ENCODE results near the gene FECH. TPM values are rescaled to one million over a fixed set of nuclear protein-coding genes. Genes with fewer than 3 reads are reported as not detected.

The FECH gene, protein sequence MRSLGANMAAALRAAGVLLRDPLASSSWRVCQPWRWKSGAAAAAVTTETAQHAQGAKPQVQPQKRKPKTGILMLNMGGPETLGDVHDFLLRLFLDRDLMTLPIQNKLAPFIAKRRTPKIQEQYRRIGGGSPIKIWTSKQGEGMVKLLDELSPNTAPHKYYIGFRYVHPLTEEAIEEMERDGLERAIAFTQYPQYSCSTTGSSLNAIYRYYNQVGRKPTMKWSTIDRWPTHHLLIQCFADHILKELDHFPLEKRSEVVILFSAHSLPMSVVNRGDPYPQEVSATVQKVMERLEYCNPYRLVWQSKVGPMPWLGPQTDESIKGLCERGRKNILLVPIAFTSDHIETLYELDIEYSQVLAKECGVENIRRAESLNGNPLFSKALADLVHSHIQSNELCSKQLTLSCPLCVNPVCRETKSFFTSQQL
- 21.7 and 23.5 TPM in 2 replicates for total RNA-seq

DNA sequence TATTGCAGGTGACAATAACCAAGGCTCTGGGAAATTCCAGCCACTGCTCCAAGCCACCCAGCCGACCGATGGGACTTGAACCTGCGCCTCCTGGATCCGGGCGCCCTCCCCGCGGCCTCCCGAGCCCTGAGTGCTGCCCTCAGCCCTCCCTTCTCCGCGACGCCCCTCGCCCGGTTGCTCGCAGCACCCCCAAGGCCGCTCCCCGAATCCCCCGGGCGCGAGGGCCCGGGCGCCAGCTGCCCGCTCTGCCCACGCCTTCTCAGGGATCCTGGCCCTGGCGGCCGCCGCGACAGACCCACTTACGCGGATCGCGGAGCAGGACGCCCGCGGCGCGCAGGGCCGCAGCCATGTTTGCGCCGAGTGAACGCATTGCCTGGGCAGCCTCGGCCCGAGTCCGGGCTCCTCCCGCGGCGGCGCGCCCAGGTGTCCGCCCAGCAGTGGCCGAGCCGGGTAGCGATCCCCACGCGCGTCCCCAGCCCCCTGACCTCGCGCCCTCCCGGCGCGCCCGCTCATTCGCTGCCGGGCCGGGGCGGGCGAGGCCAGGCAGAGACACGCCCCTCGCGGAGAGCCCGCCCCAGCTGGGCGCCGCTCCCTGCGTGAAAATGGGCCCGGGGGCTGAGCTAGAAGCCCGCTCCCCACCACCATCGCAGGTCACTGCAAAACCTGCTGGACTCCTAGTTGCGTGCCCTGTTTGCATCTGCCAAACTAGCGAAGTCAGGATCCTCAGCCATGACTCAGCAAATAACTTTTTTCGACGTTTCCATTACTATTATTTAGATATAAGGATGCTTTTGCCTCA, at the start of gene FECH:
TSS of gene FECH (minus strand) at position 452 of the 799 bp plus-strand sequence. CDS start at position 370, 82 bp downstream.
- peak within 1 kb of the TSS; percentile 86 for H3K4me3 Mint-ChIP-seq
- H3K9me3 Mint-ChIP-seq: no peaks in the 10 kb centered on the region
- intact Hi-C loops (cut with micrococcal nuclease): loop anchor here (1.0 to 10.0 kb wide), 6 partner anchors 35 to 2002 kb away; partner anchors contain the start of genes NARS1, TCF4 and WDR7
- no peaks in the 10 kb centered on the region for H3K36me3 Mint-ChIP-seq (ENCODE audit: low read depth)
- no peaks in the 10 kb centered on the region for H3K27me3 Mint-ChIP-seq (ENCODE audit: insufficient read depth)
- peak; percentile 77 for DNase-seq (ENCODE audit: low spot score)
- peaks cover 17% of the 10 kb centered on the region for H3K4me1 Mint-ChIP-seq (ENCODE audit: low read depth)
- H3K27ac Mint-ChIP-seq: peak within 1 kb of the TSS; percentile 85

DNA sequence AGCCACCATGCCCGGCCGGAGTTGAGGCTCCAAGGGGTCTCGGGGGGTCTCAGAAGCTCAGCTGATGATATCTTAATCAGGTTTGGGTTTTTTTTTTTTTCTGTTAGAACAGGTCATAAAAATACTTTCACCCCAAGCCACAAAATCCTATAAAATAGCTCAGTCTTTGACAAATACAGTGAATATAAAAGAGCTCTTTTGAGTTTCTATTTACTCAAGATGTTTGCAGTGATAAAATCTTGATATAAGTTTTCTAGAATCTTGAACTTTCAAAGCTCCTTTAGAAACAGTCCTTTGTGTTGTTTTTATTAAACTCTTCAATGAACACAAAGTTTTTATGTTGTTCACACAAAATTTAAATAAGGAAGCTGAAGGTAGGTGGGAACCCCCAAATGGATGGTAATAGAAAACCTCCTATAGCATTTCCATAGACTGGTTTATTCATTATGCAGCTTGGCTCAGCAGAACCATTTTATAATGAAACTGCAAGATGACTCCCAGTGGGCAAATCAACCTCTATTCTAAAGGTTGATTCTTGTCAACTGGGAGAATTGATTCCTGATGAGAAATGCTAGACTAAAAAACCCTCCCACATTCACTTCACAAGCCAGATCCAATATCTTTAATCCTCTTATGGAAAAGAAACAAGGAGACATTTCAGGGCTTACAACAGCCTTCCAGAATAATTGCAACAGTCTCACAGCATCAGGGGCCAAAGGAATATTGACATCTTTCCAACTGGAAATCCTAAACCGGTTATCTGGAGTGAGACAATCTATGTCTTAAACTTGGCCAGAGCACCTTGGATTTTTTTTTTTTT, 48.7 kb upstream of the FECH start:
- Mint-ChIP-seq H3K27me3 (ENCODE audit: insufficient read depth) (no peaks in the 10 kb centered on the region), H3K27ac (no peak overlapping the region), H3K9me3 (no peaks in the 10 kb centered on the region), H3K4me3 (no peak overlapping the region), H3K36me3 (ENCODE audit: low read depth) (peaks cover 3% of the 10 kb centered on the region), H3K4me1 (ENCODE audit: low read depth) (peaks cover 3% of the 10 kb centered on the region)
- DNase-seq (ENCODE audit: low spot score): no peak
- intact Hi-C loops (cut with micrococcal nuclease): no loop called here

DNA sequence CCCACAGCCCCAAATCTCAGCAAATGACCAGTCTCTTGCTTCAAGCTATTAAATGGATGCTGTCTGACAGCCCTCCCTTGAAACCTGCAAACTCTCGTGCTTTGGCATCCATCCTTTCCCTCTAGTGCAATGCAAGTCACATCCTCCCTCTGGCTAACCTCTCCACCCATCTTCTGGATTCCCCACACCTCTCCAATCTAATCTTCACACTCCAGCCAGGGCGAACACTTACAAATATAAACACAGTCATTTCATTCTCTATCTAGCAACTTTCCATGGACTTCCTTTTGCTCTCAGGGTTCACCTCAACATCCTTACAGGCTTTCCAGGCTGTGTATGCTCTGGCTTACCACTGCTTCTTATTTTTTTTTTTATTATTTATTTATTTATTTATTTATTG, 45.2 kb upstream of the FECH start:
- no peak overlapping the region for H3K27ac Mint-ChIP-seq
- intact Hi-C loops (cut with micrococcal nuclease): loop anchor here (2.0 to 5.0 kb wide), 3 partner anchors 45 to 1511 kb away; partner anchors contain the start of genes FECH and WDR7
- no peaks in the 10 kb centered on the region for H3K27me3 Mint-ChIP-seq (ENCODE audit: insufficient read depth)
- peaks cover 3% of the 10 kb centered on the region for H3K36me3 Mint-ChIP-seq (ENCODE audit: low read depth)
- H3K4me1 Mint-ChIP-seq (ENCODE audit: low read depth): peaks cover 9% of the 10 kb centered on the region
- no peak for DNase-seq (ENCODE audit: low spot score)
- H3K4me3 Mint-ChIP-seq: peak overlapping the region; percentile 96
- no peaks in the 10 kb centered on the region for H3K9me3 Mint-ChIP-seq

DNA sequence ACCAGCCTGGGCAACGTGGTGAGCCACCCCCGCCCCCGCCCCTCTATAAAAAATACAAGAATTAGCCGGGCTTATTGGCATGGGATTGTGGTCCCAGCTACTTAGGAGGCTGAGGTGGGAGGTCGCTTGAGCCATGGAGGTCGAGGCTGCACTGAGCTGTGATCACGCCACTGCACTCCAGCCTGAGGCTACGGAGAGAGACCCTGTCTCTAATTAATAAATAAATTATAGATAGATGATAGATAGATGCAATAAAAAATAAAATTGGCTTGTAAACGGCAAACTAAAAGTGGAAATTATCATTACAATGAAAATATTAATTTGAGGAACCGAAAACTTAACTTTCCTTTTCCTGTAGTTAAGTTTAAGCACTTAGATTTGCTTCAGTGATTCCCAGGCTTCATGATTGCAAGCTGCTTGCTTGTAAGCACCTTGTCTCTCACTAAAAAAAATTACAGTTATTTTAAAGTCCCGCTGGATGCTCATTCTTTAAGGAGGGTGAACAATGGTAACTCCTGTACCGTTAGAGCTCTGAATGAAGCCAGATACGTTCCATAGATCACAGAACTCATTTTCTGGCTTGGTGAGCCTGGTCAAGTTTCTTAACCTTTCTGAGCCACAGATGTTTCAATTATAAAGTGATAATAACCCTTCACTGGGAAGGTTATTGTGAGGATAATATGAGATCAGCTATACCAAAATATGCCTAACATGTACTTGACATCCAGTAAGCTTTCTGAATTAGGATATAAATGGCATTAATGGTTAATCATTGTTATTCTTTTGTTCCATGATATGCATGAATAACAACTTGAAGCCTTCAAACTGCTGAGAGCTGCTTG, 44.5 kb upstream of the FECH start:
- H3K36me3 Mint-ChIP-seq (ENCODE audit: low read depth): peaks cover 3% of the 10 kb centered on the region
- H3K4me3 Mint-ChIP-seq: peak overlapping the region; percentile 96
- H3K27me3 Mint-ChIP-seq (ENCODE audit: insufficient read depth): no peaks in the 10 kb centered on the region
- peak overlapping the region; percentile 94 for H3K27ac Mint-ChIP-seq
- DNase-seq (ENCODE audit: low spot score): no peak
- intact Hi-C loops (cut with micrococcal nuclease): loop anchor here (1.0 to 5.0 kb wide), 7 partner anchors 10 to 1511 kb away; partner anchors contain the start of genes FECH, NARS1 and WDR7
- peaks cover 9% of the 10 kb centered on the region for H3K4me1 Mint-ChIP-seq (ENCODE audit: low read depth)
- no peaks in the 10 kb centered on the region for H3K9me3 Mint-ChIP-seq

DNA sequence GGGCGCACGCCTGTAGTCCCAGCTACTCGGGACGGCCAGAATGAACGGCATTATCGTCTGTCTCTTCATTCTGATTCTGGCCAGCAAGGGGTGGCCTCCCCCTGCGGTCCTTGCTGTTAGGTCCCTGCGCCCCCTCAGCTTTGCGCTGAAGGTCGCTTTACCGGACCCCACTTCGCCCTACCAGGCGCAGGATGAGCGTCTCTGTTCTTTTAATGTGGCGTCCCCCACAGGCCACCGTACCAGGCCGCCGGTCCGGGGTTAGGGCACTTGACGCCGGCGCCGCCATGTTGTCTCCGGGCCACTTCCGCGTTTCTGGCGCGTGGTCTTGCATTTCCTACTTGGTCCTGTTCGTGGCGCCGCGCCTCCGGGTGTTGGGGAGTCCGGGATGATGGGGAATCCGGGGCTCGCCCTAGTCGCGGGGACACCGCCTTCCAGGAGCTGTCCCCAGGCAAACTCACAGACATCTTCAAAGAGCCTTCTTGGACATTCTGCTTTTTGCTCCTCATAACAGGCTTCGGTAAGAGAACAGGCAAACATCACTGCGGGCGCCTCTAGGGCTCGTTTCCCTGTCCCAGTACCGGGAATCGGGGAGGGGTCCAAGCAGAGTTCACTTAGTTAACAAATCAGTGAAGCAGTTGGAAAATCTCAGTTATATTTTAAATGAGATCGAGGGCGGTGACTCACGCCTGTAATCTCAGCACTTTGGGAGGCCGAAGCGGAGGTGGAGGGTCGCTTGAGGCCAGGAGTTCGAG, 43.7 kb upstream of the FECH start:
- Mint-ChIP-seq H3K4me3 (peak overlapping the region; percentile 96), H3K27me3 (ENCODE audit: insufficient read depth) (no peaks in the 10 kb centered on the region), H3K9me3 (no peaks in the 10 kb centered on the region), H3K27ac (peak overlapping the region; percentile 94), H3K4me1 (ENCODE audit: low read depth) (peaks cover 9% of the 10 kb centered on the region), H3K36me3 (ENCODE audit: low read depth) (peaks cover 3% of the 10 kb centered on the region)
- intact Hi-C loops (cut with micrococcal nuclease): loop anchor here (1.0 to 5.0 kb wide), 7 partner anchors 9 to 1512 kb away; partner anchors contain the start of genes FECH, NARS1 and WDR7
- peak; percentile 89 for DNase-seq (ENCODE audit: low spot score)

DNA sequence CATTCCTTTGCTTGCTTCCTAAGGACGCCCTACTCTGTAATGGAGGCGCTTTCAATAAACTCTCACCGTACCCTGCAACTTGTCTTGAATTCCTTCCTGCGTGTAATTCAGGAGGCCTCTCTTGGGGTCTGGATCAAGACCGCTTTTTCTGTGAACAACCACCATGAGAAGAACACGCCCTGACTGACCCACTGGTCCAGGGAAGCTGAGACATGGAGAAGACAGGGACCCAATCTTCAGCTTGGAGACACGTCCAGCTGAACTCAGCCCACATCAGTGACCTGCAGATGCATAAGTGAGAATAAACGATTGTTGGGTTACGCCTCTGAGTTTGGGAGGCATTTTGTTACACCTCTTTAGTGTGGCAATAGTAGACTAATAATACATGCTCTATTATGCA, 42.9 kb upstream of the FECH start:
- Mint-ChIP-seq H3K4me1 (ENCODE audit: low read depth) (peaks cover 9% of the 10 kb centered on the region), H3K9me3 (no peaks in the 10 kb centered on the region), H3K27ac (no peak overlapping the region), H3K27me3 (ENCODE audit: insufficient read depth) (no peaks in the 10 kb centered on the region), H3K4me3 (peak overlapping the region; percentile 96), H3K36me3 (ENCODE audit: low read depth) (peaks cover 3% of the 10 kb centered on the region)
- DNase-seq (ENCODE audit: low spot score): no peak
- intact Hi-C loops (cut with micrococcal nuclease): no loop called here

DNA sequence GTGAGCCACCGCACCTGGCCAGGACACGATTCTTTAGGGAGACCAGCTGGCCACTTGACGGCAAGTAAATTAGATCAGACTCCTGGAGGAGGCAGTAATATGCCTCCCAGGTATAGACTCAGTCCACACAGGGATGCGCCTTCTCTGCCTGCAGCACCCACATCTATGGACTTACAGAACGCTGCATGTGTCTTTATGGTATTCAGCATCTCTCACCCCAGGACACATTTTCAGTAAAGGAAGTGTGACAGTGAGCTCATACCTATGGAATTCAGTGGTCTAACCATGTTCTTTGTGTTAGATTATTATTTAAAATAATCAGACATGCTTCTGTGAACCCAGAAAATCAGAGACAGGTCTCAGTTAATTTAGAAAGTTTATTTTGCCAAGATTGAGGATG, 41.0 kb upstream of the FECH start:
- intact Hi-C loops (cut with micrococcal nuclease): no loop called here
- H3K27me3 Mint-ChIP-seq (ENCODE audit: insufficient read depth): no peaks in the 10 kb centered on the region

DNA sequence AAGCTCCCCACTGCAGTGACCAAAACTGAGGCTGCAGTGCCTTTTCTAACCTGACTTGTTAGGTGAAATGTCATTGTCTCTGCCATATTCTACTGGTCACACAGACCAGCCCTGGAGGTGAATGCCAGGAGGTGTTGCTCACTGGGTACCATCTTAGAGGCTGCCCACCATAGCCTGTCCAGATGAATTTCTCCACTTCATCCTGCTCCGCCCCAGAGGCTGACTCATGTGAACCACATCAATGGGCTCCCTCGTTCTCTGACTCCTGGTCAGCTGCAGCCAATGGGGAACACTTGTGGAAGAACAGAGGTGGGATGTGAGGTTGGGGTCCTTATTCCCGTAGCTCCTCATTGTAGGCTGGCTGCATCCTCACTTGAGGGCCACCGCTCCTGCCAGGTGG, 38.5 kb upstream of the FECH start:
- no peaks in the 10 kb centered on the region for H3K9me3 Mint-ChIP-seq
- no peak overlapping the region for H3K4me3 Mint-ChIP-seq
- DNase-seq (ENCODE audit: low spot score): no peak
- no peak overlapping the region for H3K27ac Mint-ChIP-seq
- intact Hi-C loops (cut with micrococcal nuclease): loop anchor here (5.0 kb wide), 1 partner anchor 1732 kb away; the partner anchor contains the start of gene LMAN1
- H3K27me3 Mint-ChIP-seq (ENCODE audit: insufficient read depth): no peaks in the 10 kb centered on the region
- H3K4me1 Mint-ChIP-seq (ENCODE audit: low read depth): peaks cover 12% of the 10 kb centered on the region
- peaks cover 7% of the 10 kb centered on the region for H3K36me3 Mint-ChIP-seq (ENCODE audit: low read depth)

More for the DNA sequence above, 41.0 kb upstream of the FECH start:
- no peak overlapping the region for H3K27ac Mint-ChIP-seq
- H3K36me3 Mint-ChIP-seq (ENCODE audit: low read depth): peaks cover 3% of the 10 kb centered on the region
- H3K4me3 Mint-ChIP-seq: peak overlapping the region; percentile 13
- no peak for DNase-seq (ENCODE audit: low spot score)
- peaks cover 9% of the 10 kb centered on the region for H3K4me1 Mint-ChIP-seq (ENCODE audit: low read depth)
- H3K9me3 Mint-ChIP-seq: no peaks in the 10 kb centered on the region

DNA sequence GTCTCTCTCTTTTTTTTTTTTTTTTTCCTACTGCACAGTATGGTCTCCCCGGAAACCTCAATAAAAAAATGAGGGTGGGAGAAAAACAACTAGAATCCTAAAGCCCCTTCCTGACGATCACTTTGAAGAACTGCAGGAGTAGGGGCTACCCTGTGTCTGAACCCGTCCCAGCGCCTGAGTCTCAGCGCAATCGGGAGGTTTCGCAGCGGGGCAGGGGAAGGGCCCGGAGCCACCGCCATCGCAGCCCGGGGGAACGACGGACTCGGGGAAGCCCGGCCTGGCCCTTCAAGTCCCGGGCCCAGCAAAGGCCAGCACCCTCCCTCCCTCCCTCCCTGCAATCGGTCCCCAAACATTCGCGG, 34.7 kb upstream of the FECH start:
- no peaks in the 10 kb centered on the region for H3K27me3 Mint-ChIP-seq (ENCODE audit: insufficient read depth)
- no peak for DNase-seq (ENCODE audit: low spot score)

DNA sequence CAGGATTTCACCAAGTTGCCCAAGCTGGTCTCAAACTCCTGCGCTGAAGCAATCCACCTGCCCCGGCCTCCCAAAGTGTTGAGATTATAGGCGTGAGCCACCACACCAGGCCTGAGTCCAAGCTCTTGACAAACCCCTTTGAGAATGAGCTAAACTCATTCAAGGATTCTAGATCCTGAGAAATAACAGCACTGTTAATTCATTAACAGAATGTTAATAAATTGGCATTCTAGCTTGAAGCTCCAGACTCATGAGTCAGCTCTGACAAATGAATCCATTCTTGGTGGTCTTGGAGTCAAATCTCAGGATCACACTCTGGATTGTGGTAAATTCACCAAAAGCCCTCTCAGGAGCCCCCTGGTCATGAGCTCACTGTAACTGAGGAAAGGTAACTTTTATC, 33.4 kb upstream of the FECH start:
- Mint-ChIP-seq H3K27me3 (ENCODE audit: insufficient read depth) (no peaks in the 10 kb centered on the region), H3K36me3 (ENCODE audit: low read depth) (peaks cover 20% of the 10 kb centered on the region), H3K27ac (no peak overlapping the region), H3K4me1 (ENCODE audit: low read depth) (peaks cover 9% of the 10 kb centered on the region), H3K9me3 (no peaks in the 10 kb centered on the region), H3K4me3 (peak overlapping the region; percentile 85)
- no peak for DNase-seq (ENCODE audit: low spot score)
- intact Hi-C loops (cut with micrococcal nuclease): loop anchor here (2.0 to 5.0 kb wide), 3 partner anchors 213 to 1737 kb away; partner anchors contain the start of genes LMAN1 and TXNL1

More for the DNA sequence above, 34.7 kb upstream of the FECH start:
- peak overlapping the region; percentile 85 for H3K4me3 Mint-ChIP-seq
- H3K4me1 Mint-ChIP-seq (ENCODE audit: low read depth): peaks cover 9% of the 10 kb centered on the region
- intact Hi-C loops (cut with micrococcal nuclease): loop anchor here (1.0 to 5.0 kb wide), 8 partner anchors 9 to 1736 kb away; partner anchors contain the start of genes FECH, LMAN1 and TXNL1
- peak overlapping the region; percentile 87 for H3K27ac Mint-ChIP-seq
- H3K9me3 Mint-ChIP-seq: no peaks in the 10 kb centered on the region
- peaks cover 14% of the 10 kb centered on the region for H3K36me3 Mint-ChIP-seq (ENCODE audit: low read depth)

DNA sequence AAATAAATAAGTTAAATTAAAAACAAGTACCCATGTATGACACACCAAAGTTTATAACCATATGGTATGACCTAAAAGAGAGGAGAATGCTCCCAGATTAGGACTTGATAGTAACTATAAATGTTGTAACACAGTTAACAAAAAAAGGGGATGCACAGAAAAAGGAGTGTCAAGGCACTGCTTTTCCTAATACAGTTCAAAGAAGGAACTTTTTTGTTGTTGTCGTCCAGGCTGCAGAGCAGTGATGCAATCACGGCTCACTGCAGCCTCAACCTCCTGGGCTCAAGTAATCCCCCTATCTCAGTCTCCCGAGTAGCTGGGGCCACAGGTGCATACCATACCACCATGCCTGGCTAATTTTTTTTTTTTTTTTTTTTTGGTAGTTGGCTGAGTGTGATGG, 32.4 kb upstream of the FECH start:
- Mint-ChIP-seq H3K4me3 (no peak overlapping the region), H3K4me1 (ENCODE audit: low read depth) (peaks cover 9% of the 10 kb centered on the region), H3K27ac (no peak overlapping the region), H3K27me3 (ENCODE audit: insufficient read depth) (no peaks in the 10 kb centered on the region), H3K9me3 (no peaks in the 10 kb centered on the region), H3K36me3 (ENCODE audit: low read depth) (peaks cover 23% of the 10 kb centered on the region)
- intact Hi-C loops (cut with micrococcal nuclease): no loop called here
- no peak for DNase-seq (ENCODE audit: low spot score)
